GM12892 (cell line): ENCODE measurements around the gene RNF223.

Experiments used
- POLR2A ChIP-seq: IDR thresholded peaks from 2 replicates; pipeline ENCODE4 v1.6.1; 2011; ENCODE audit warnings: low read depth, low read length, control low read depth
- POLR2AphosphoS5 ChIP-seq: IDR thresholded peaks from 2 replicates; pipeline ENCODE4 v1.6.1; 2011; ENCODE audit warnings: low read depth, low read length, control low read depth
- TAF1 ChIP-seq: IDR thresholded peaks from 2 replicates; pipeline ENCODE4 v1.6.1; 2011; ENCODE audit warnings: low read depth, mild to moderate bottlenecking, control low read depth, low read length, borderline replicate concordance

- TF ChIP-seq POLR2A (no peak), POLR2AphosphoS5 (no peak), TAF1 (no peak)
These were observed 40.3 kb upstream of the RNF223 start for GRCh38 chr1:1114431-1114830.
